VCaP (cell line): ENCODE measurements around the gene AGTRAP.

Experiments used
- H3K27ac ChIP-seq: fragments of 450-650 bp; 2 replicates; pipeline ENCODE4 v1.5.1; 2017
- TF ChIP-seq, protein P1 (sequence below): fragments of 450-650 bp; conservative IDR thresholded peaks from 2 replicates; pipeline ENCODE4 v1.5.1; 2017; ENCODE audit warnings: mild to moderate bottlenecking, moderate library complexity

The AGTRAP gene

DNA sequence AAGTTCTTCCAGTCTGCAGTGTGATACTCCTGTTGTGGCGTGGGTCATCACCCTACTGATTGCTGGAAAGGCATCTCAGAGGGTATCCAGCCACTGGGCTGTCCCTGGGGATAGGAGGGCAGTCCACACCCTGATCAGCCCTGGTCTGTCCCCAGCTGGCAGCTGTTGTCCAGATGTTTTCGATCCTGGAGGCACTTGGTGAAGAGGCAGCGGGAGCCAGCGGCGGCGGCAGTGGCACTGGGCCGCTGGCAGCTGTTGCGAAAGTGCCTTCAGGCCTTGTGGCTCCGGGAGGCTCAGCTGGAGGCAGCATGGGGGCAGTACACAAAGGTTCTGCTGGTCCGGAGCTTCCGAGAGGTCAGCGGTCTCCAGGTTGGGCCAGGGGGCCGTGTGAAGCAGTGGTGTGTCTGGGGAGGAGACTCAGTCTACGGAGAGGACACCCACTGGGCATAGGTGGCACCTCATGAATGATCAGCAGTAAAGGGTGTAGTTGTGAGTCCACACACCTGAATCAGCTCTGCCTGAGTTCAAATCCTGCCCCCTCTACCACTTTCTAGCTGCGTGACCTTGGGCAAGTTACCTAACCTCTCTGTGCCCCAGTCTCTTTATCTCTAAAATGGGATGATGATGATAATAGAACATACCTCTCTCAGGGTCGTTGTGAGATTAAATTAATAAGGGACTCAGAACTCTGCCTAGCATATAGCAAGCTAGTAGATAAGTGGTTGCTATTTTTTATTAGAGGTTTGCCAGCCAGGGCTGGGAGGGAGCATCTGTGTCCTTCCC lies 32.2 kb downstream of the AGTRAP start:
- no peak overlapping the region for H3K27ac ChIP-seq
- TF ChIP-seq, protein P1, sequence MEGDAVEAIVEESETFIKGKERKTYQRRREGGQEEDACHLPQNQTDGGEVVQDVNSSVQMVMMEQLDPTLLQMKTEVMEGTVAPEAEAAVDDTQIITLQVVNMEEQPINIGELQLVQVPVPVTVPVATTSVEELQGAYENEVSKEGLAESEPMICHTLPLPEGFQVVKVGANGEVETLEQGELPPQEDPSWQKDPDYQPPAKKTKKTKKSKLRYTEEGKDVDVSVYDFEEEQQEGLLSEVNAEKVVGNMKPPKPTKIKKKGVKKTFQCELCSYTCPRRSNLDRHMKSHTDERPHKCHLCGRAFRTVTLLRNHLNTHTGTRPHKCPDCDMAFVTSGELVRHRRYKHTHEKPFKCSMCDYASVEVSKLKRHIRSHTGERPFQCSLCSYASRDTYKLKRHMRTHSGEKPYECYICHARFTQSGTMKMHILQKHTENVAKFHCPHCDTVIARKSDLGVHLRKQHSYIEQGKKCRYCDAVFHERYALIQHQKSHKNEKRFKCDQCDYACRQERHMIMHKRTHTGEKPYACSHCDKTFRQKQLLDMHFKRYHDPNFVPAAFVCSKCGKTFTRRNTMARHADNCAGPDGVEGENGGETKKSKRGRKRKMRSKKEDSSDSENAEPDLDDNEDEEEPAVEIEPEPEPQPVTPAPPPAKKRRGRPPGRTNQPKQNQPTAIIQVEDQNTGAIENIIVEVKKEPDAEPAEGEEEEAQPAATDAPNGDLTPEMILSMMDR: no peak

- H3K27ac ChIP-seq: no peak overlapping the region
- TF ChIP-seq, protein P1: no peak
Observed at GRCh38 chr1:11768821-11769220, 32.9 kb downstream of the AGTRAP start.

DNA sequence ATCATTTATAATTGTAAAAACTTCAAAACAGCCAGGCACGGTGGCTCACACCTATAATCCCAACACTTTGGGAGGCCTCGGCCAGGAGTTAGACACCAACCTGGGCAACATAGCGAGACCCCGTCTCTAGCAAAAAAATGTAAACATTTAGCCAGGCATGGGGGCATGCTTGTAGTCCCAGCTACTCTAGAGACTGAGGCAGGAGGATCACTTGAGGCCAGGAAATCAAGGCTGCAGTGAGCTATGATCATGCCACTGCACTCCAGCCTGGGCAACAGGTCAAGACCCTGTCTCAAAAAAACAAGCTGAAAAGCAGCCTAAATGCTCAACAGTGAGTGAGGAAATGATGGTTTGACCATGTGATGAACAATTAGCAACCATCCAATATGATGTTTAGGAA lies 33.3 kb downstream of the AGTRAP start:
- TF ChIP-seq, protein P1: no peak
- no peak overlapping the region for H3K27ac ChIP-seq

DNA sequence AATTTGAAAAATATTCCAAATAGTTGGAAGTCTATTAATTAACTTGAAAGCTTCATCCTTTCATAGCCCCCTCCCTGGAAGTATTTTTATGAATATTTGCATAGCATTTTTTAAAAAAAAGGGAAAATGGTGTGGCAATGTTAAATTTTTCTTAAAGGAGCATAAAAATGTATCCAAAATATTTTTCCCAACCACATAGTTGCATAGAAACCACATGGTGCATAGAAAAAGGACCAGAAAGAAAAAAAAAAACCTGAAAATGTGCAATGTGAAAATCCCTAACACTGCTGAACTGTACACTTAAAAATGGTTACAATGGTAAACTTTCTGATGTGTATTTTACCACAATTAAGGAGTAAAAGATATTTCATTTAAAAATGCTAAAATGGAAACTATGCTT lies 34.1 kb downstream of the AGTRAP start:
- TF ChIP-seq, protein P1: no peak
- H3K27ac ChIP-seq: no peak overlapping the region

DNA sequence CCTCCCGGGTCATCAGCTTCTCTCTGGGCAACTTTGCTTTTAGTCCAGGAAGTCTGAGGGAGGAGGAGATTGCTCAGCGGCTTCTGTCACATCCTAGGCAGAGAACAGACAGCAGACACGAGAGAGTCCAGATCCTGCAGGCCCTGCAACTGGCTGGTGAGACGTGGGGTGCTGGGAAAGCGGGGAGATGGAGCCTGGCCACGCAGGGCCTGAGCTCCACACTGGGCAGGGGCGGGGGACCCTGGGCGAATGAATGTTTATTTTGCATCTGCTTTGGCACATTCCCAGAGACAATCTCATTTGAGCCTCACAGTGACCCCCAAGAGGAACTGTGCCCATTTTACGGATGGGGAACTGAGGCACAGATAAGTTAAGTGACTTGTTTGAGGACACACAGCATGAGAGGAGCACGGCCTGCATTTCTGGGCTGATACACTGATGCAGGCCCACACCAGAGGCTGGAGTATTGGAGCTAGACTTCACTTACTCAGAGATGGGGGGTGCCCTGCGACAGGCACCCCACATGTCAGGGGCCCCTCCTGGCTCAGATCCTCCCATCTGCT lies 35.6 kb downstream of the AGTRAP start:
- TF ChIP-seq, protein P1: no peak
- no peak overlapping the region for H3K27ac ChIP-seq

DNA sequence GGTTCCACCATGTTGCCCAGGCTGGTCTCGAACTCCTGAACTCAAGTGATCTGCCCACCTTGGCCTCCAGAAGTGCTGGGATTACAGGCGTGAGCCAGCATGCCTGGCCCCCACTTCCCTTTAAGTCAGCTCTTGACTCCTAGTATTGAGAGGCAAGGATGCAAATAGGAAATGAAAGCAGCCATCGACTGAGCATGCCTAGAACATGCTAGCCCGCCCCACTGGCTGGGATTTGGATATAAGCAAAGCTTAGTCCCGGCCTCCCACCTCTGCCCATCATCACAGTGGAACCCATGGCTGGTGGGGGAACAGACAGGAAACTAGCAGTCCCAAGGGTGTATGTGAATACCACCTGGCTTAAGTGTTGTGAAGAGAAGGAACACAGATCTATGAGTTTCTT lies 36.5 kb downstream of the AGTRAP start:
- no peak overlapping the region for H3K27ac ChIP-seq
- TF ChIP-seq, protein P1: no peak

- TF ChIP-seq, protein P1: no peak
- H3K27ac ChIP-seq: no peak overlapping the region
Observed at GRCh38 chr1:11774753-11775152, 38.8 kb downstream of the AGTRAP start.
